AML-193 (cell line): ENCODE results near the gene DAAM2.

Source experiments
- DNase-seq, 2 experiments: peaks; one replicate each; lab custom pipeline; 2025; lab: John Stamatoyannopoulos, UW

Gene DAAM2

DNA sequence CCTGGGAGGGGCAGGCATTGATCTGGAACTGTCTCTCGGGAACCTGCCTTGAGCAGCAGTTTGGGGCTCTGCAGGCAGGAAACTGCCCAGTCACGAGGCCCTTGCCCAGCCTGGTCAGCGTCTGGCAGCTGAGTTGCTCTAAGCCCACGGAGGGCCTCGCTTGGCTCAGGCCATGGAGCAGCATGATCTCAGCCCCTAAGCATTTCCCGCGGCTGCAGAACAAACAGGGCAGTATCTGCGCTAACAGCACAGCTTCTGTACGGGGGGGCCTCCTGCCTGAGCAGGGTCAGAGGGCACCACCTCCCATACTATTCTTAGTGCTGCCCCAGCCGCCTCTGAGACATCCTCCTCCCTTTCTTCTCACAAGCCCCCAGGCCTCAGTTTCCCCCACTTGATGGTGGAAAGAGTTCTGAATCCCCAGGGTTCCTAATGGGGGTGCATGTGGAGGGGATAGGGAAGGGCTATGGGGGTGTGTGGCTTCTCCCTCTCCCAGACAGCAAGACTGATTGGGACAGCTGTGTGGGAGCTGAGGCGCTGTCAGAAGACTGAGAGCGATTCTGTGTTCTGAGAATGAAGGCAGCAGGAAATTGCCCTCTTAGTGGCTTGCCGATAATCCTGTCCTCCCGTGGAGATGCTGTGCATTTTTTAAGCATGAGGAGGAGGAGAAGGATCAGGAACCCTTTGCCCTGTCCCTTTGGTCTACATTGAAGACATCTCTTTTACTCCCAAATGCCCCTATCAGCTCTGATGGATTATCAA, 95.7 kb downstream of the DAAM2 start:
- no peak for DNase-seq

- no peak for DNase-seq
Measured at GRCh38 chr6:39889229-39889628, 97.1 kb downstream of the DAAM2 start.

DNA sequence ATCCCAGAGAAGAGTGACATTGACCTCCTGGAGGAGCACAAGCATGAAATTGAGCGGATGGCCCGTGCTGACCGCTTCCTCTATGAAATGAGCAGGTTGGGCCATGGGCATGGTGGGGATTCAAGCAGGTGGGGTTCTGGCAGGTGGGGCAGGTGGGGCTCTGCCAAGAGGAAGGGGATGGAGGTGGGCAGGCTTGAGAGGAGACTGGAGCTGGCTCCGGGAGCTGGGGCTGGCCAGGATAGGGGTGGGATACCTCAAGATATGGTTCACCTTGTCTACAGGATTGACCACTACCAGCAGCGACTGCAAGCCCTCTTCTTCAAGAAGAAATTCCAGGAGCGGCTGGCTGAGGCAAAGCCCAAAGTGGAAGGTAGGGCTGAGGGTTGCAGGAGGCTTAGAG, 99.2 kb downstream of the DAAM2 start:
- DNase-seq = no peak

DNA sequence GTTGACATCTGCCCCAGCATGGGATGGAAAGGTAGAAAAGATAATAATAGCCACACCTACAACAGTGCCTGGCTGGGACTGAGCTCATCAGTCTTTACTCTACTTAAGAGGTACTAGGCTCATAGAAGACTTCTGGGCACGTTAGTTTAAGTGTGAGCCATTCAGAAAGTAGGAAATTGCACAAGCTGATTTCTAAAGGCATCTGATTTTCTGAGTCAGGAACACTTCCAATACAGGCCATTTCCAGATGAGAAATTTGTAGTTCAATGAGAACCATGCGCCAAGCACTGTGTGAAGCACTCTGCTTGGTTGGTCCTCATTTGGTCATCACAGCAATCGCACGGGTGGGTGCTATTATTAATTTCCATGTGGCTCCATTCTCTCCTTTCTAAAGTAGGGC, 99.8 kb downstream of the DAAM2 start:
- no peak for DNase-seq

- DNase-seq = peak; percentile 28 to 30
Measured at GRCh38 chr6:39892490-39893129, 100.4 kb downstream of the DAAM2 start.

DNA sequence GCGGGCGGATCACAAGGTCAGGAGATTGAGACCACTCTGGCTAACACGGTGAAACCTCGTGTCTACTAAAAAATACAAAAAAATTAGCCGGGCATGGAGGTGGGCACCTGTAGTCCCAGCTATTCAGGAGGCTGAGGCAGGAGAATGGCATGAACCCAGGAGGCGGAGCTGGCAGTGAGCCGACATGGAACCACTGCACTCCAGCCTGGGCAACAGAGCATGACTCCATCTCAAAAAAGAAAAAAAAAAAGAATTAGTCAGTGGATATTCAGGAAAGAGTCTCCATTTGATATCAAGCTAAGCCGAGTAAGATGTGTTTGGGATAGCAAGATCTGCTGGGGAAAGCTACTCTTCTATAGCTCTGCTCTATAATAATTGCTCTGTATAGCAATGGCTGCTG, 101.1 kb downstream of the DAAM2 start:
- DNase-seq = no peak

- DNase-seq = no peak
Measured at GRCh38 chr6:39896701-39897100, 104.5 kb downstream of the DAAM2 start.

- no peak for DNase-seq
Measured at GRCh38 chr6:39897698-39898097, 105.5 kb downstream of the DAAM2 start.

- no peak for DNase-seq
Measured at GRCh38 chr6:39898625-39899024, 106.4 kb downstream of the DAAM2 start.

DNA sequence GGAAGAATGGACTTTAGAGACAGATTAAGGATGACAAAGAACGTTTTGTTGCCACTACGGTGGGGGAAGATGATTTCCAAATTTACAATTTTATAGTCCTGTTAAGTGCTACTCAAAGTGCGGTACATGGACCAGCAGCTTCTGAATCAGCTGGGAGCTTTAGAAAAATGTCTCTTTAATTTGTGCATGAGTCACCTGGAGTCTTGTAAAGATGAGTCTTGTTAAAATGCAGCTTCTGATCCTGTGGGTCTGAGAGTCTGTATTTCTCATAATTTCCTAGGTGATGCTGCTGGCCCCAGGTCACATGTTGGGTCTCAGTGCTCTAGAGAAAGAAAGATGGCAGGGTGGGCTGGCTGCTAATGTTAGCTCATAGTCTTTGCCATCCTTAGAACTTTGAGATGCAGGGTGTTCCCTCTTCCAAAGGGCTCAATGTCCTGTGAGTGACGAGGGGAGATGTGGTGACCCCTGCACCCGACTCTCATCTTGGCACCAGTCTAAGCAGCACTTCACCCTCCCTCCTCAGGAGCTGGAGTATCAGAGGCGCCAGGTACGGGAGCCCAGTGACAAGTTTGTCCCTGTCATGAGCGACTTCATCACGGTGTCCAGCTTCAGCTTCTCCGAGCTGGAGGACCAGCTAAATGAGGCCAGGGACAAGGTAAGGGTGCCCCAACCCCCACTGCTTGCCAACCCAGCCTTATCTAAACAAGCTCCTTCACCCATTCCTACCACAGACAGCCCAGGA, 107.5 kb downstream of the DAAM2 start:
- DNase-seq = no peak

GRCh38 chr6:39901116-39901655, 109.0 kb downstream of the DAAM2 start:
- DNase-seq = no peak

DNA sequence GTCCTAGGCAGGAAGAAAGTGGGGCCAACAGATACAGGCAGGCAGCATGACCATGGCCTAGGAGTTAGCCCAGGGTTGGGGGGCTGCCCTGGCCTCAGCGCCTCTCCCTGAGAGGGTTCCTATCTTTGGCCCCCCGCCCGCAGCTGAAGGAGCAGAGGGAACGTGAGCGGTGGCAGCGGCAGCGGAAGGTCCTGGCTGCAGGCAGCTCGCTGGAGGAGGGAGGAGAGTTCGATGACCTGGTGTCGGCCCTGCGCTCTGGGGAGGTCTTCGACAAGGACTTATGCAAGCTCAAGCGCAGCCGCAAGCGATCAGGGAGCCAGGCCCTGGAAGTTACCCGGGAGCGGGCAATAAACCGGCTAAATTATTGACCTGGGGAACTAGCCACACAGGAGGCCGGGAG, 109.5 kb downstream of the DAAM2 start:
- no peak for DNase-seq

DNA sequence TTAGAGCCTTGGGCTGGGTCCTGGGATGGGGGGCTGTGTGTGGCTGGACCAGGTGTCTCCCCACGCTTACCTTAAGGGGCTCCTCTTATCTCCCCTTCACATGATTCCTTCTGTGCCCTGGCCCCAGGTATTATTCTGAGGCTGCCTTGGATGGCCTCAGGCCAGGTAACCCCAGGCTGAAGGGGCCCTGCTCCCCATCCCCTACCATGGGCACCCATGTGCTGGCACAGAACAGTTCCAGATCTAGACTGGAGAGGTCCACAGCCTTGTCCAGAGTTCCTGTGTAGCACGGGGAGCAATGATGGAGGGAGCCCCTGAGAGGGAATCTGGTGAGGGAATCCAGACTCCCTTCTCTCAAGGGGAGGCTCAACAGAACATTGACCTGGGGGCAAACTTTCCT, 110.0 kb downstream of the DAAM2 start:
- DNase-seq = no peak

DNA sequence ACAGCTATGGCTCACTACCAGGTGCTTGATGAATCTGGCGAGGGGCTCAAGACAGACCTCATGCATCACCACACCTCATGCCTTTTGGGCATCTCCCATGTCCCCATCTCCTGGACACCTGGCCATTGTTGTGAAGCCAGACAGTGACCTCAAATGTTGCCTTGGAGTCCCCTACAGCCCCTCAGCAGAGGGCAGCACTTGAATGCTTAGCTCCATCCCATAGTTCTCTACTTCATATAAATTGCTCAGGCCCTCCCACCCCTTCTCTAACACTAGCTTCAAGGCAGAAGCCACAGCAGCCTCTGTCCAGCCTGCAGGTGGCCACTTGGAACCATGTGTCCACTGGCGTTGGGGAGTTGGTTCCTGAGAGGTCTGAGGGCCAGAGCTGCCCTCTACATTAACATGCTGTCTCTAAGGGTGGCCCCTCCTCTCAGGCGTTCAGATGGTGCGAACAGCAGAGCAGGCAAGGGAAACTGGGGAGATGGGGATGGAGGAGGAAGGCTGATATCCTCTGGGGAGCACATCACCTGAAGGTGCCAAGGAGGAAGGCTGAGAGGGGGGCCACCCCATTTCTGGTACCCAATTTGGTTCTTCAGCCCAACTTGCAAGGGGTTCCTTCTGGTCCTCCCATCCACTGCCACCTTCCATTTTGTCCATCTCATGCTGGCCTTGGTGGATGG, 110.8 kb downstream of the DAAM2 start:
- no peak for DNase-seq

- DNase-seq = no peak
Measured at GRCh38 chr6:39903656-39904055, 111.5 kb downstream of the DAAM2 start.

DNA sequence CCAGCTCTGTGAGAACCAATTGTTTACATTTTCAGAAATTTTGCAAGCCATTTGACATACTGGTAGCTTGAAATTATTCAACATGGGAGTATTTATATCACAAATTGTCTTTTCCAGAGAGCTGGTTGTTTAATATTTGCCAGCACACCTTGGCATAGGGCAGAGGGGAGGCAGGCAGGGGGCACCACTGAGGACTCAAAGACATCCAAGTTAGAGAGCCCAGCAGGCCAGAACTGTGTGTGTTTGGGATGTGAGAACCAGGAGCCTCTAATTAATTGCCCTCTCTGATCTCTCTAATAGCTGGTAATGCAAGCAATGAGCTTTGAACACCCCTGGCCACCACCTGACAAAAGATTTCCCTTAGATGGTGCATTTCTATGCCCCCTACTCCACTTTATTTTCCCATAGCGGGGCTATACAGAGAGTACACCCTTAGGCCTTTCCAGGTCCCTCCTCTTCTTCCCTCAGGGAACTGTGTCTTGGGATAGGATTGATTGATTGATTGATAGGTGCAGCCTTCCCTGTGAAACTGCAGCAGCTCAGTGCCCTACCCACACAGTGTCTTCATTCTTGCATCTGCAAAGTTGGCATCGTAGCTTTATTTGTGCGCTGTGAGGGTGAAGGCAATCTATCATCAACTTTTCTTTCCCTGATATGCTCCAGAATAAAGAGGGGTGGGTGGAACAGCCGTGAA, 112.9 kb downstream of the DAAM2 start:
- no peak for DNase-seq

DNA sequence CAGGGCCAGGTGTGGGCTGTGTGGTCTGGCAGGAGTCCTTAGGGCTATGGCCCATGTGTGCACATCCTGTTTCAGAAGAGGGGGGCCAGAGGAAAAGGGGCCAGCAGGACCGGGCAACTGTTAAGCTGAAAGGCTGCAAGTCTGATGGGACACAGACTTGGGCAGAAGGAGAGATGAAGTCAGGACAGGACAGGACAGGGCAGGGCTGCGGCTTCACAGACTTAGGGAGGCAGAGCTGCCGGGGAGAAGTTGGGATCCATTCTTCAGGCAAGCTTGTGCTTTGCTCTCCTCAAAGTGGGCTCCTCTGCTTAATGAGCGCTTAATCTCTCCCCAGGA, 113.4 kb downstream of the DAAM2 start:
- no peak for DNase-seq

DNA sequence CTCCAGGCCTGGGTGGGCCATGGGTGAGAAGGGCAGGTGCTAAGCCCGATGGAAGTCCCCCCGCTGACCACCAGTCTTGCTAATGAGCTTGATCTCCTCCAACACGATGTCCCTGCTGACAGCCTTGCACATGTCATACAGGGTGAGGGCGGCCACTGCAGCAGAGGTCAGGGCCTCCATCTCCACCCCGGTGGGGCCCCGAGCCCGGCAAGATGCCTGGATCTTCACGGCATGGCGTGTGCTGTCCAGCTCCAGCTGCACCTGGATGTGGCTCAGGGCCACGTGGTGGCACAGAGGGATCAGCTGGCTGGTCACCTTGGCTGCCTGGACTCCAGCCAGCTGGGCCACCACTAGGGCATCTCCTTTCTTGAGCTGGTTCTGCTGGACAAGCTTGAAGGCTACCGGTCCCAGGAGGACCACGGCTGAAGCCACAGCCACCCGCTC, 114.2 kb downstream of the DAAM2 start:
- DNase-seq = no peak

DNA sequence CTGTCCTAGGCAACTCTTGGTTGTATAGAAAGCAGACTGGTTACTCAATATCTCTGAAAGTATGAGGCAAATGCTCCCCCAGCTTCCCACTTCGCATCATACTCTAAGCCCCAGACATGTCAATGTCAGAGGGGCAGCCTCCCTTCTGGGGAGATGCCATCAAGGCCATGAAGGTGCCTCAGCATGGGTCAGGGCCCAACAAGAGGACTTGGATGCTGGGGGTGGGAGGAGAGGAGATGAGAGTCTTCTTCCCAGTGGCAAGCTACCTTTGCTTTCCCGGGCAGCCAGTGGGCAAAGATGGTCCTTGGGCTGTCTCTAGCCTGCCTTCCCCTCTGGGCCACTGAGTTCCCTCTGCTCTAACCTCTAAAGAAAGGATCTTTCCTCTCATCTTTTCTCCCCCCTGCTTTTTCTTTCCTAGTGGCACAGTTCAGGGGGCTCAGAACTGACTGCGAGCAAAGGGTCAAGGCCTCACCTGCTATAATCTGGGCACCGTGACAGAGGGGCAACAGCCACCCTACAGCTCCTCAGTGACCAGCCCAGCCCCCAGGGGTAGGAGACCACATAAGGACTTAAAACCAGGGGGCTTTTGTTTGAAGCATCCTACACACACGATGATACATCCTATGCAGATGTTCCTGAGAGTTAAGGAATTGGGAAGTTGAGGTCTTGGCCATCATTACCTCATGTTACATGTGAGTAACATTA, 115.8 kb downstream of the DAAM2 start:
- no peak for DNase-seq

DNA sequence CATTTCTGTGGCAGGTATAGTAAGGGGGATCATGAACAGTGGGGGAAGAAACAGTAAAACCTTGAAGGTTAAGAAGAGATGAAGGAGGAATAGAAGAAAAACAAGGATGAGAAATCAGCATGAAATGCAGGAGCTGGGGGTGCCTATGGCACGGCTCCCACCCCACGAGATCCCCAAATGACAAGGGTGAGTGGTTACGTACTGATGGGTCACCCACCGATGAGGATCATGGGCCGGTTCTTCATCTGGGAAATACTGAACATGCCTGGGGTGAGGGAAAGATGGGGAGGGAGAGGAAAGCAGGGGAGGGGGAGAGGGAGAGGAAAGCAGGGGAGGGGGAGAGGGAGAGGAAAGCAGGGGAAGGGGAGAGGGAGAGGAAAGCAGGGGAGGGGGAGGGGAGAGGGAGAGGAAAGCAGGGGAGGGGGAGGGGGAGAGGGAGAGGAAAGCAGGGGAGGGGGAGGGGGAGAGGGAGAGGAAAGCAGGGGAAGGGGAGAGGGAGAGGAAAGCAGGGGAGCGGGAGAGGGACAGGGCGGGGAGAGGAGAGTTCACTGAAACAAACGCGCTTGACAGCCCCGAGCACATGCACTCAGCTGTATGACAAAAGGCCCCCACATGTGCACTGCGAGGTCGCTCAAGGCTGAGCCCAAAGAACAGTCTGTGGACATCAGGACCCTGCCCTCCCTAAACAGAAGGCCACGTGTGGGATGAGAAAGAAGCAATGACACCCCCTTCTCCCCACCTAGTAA, 116.8 kb downstream of the DAAM2 start:
- no peak for DNase-seq
